AG04450 (cell line): ENCODE measurements around the gene SBF1. TPM values are rescaled to one million over a fixed set of nuclear protein-coding genes. Genes with fewer than 3 reads are reported as not detected.
A peak's percentile ranks its signal among the peaks of the same experiment; 100 is the strongest.

Source experiments
- CTCF ChIA-PET: fragments of 300-600, 350-600 bp; formaldehyde crosslinking; extraction: SDS; loops from one replicate; lab custom pipeline; 2022; ENCODE audit warnings: antibody characterized with exemption, inconsistent platforms; lab: Charles Lee
- POLR2A ChIA-PET: fragments of 350-600 bp; formaldehyde crosslinking; extraction: SDS; loops from one replicate; lab custom pipeline; 2021; ENCODE audit warnings: antibody characterized with exemption, inconsistent platforms; lab: Yijun Ruan, JAX
- DNase-seq: peaks from one replicate; pipeline ENCODE4 v3.0.0-alpha.2; 2011; ENCODE audit warnings: low read depth, low spot score
- H3K27ac ChIP-seq: one replicate; pipeline ENCODE4 v1.5.1; 2012; ENCODE audit warnings: low read depth, low read length, control low read depth
- H3K27me3 ChIP-seq: one replicate; pipeline ENCODE4 v1.6.0; 2012; ENCODE audit warnings: low read length; ENCODE audit not compliant: control insufficient read depth, insufficient read depth
- H3K4me3 ChIP-seq: 2 replicates; pipeline ENCODE4 v1.5.1; 2011; ENCODE audit warnings: mild to moderate bottlenecking, low read depth, low read length, control low read depth
- H3K9me3 ChIP-seq: 2 replicates; pipeline ENCODE4 v1.5.1; 2012; ENCODE audit warnings: low read length; ENCODE audit not compliant: control insufficient read depth, insufficient read depth
- polyA plus RNA-seq: library from polyadenylated mRNA; depleted of rRNA; stranded (reverse); fragments of >200 nt; gene quantifications from 2 replicates; pipeline ENCODE4 v1.2.3, GENCODE V29; 2011
- TF ChIP-seq, protein P1 (sequence below): IDR thresholded peaks from 2 replicates; pipeline ENCODE4 v1.5.1; 2011; ENCODE audit warnings: low read depth, low read length, control low read depth, inconsistent platforms

Gene SBF1
- polyA plus RNA-seq, 1 experiment, result 16.4 TPM

GRCh38 chr22:50482107-50483074, 7.6 kb upstream of the SBF1 start:
- ChIA-PET CTCF (interaction anchor here (1.2 to 1.4 kb wide), 2 partner anchors 16 to 81 kb away, joined by 3 read pairs; partner anchors contain the start of gene SYCE3), POLR2A (no interaction called here)
- DNase-seq, result no peak
- TF ChIP-seq, protein P1, sequence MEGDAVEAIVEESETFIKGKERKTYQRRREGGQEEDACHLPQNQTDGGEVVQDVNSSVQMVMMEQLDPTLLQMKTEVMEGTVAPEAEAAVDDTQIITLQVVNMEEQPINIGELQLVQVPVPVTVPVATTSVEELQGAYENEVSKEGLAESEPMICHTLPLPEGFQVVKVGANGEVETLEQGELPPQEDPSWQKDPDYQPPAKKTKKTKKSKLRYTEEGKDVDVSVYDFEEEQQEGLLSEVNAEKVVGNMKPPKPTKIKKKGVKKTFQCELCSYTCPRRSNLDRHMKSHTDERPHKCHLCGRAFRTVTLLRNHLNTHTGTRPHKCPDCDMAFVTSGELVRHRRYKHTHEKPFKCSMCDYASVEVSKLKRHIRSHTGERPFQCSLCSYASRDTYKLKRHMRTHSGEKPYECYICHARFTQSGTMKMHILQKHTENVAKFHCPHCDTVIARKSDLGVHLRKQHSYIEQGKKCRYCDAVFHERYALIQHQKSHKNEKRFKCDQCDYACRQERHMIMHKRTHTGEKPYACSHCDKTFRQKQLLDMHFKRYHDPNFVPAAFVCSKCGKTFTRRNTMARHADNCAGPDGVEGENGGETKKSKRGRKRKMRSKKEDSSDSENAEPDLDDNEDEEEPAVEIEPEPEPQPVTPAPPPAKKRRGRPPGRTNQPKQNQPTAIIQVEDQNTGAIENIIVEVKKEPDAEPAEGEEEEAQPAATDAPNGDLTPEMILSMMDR, result no peak
- peak overlapping the region; percentile 69 for H3K4me3 ChIP-seq
- H3K27me3 ChIP-seq, result peaks cover 24% of the 10 kb centered on the region
- no peak overlapping the region for H3K27ac ChIP-seq
- H3K9me3 ChIP-seq, result peaks cover 4% of the 10 kb centered on the region; the same call in 1 of the 2 replicates

GRCh38 chr22:50481440-50482106, 6.7 kb upstream of the SBF1 start, which contains the start of gene ADM2:
ADM2 (plus strand) TSS chr22:50481543; CDS start chr22:50481848, 305 bp downstream.
- DNase-seq, result no peak
- TF ChIP-seq, protein P1, result no peak
- peaks cover 24% of the 10 kb centered on the region for H3K27me3 ChIP-seq
- H3K27ac ChIP-seq, result no peak within 1 kb of the TSS
- ChIA-PET POLR2A (no interaction called here), CTCF (no interaction called here)
- peak within 1 kb of the TSS; percentile 69 for H3K4me3 ChIP-seq
- H3K9me3 ChIP-seq, result peaks cover 4% of the 10 kb centered on the region; the same call in 1 of the 2 replicates

DNA sequence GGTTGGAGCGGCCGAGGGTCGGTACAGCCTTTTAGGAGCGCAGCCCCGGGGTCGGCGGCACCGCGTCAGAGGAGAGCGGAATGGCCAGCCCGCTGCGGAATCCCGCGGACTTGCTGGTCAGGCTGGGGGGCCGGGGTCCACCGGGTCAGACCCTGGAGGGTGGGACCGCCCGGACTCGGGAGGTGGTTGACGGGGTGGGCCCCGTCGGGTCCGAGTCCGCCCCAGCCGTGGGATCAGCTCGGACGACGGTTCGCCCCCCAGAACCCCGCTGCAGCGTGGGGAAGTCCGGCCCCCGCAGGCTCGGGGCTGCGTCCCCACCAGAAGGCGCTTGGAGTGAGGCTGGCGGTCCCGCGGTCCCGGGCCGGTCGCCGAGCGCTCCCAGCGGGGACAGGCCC, 6.2 kb upstream of the SBF1 start:
- TF ChIP-seq, protein P1, result no peak
- no peak for DNase-seq
- ChIA-PET CTCF (no interaction called here), POLR2A (no interaction called here)
- Histone ChIP-seq H3K9me3 (peaks cover 4% of the 10 kb centered on the region; the same call in 1 of the 2 replicates), H3K27me3 (peaks cover 24% of the 10 kb centered on the region), H3K4me3 (peak overlapping the region; percentile 69), H3K27ac (no peak overlapping the region)

- DNase-seq, result no peak
- TF ChIP-seq, protein P1, result no peak
- ChIA-PET CTCF (no interaction called here), POLR2A (no interaction called here)
- H3K27me3 ChIP-seq, result peaks cover 23% of the 10 kb centered on the region
- H3K9me3 ChIP-seq, result peaks cover 4% of the 10 kb centered on the region; the same call in 1 of the 2 replicates
- H3K27ac ChIP-seq, result no peak overlapping the region
- no peak overlapping the region for H3K4me3 ChIP-seq
Observed at GRCh38 chr22:50479721-50480120, 4.9 kb upstream of the SBF1 start.
